T-helper 1 cell (primary cell): ENCODE measurements around the gene BIVM.

Experiments used
- DNase-seq, 5 donors: peaks; one replicate each; pipeline ENCODE4 v3.0.0-alpha.2; 2012 to 2020

The BIVM gene

DNA sequence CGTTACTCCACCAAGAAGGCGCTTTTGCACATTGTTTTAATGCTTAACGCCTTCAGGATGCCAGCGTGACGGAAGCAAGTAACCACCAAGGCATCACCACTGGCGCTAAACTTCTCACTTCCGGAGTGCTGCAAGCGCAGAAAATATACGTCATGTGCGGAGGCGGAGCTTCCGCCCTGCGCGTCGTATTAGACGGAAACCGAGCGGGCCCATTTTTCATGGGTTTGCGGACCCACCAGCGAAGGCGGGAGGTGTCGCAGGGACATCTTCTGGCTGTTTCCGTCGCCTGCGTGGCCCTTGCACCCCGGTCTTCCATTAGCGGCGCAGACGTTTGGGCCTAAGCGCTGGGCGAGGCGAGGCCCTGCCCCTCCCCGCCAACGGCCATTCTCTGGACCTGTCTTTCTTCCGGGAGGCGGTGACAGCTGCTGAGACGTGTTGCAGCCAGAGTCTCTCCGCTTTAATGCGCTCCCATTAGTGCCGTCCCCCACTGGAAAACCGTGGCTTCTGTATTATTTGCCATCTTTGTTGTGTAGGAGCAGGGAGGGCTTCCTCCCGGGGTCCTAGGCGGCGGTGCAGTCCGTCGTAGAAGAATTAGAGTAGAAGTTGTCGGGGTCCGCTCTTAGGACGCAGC, 46.8 kb downstream of the BIVM start, which contains the start of gene ERCC5:
Gene ERCC5 (plus strand): TSS at position 403 of the 631 bp plus-strand sequence. CDS start 235 bp downstream, outside the sequence.
- peak; percentile 83 to 98 (median 90) for DNase-seq

DNA sequence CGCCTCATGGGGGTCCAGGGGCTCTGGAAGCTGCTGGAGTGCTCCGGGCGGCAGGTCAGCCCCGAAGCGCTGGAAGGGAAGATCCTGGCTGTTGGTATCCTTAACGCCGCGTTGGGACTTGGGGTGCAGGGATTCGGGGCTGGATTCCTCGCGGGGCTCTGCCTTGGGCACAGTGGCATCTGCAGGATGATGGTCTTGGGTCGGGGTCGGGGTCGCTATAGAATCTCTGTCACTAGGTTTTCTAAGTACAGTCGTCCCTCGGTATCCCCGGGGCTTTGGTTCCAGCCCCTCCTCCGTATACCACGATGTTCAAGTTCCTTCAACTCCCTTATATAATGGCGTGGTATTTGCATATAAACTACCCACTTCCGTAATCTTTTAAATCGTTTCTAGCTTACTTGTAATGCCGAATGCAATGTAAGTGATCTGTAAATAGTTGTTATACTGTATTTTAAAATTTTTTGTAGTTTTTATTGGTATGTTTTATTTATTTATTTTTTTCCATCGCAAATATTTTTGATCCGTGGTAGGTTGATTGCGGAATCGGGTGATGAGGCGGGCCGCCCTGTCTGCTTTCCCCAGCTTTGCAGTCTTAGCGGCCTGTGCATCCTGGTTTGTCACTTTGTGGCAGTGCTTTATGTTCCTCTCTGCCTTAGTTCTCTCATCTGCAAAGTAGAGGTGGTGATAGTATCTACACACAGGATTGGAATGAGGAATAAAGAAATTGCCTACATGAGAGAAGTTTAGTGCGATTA, 47.5 kb downstream of the BIVM start:
- peak in 4 of 5 donors; percentile 12 to 62 (median 38) for DNase-seq

DNA sequence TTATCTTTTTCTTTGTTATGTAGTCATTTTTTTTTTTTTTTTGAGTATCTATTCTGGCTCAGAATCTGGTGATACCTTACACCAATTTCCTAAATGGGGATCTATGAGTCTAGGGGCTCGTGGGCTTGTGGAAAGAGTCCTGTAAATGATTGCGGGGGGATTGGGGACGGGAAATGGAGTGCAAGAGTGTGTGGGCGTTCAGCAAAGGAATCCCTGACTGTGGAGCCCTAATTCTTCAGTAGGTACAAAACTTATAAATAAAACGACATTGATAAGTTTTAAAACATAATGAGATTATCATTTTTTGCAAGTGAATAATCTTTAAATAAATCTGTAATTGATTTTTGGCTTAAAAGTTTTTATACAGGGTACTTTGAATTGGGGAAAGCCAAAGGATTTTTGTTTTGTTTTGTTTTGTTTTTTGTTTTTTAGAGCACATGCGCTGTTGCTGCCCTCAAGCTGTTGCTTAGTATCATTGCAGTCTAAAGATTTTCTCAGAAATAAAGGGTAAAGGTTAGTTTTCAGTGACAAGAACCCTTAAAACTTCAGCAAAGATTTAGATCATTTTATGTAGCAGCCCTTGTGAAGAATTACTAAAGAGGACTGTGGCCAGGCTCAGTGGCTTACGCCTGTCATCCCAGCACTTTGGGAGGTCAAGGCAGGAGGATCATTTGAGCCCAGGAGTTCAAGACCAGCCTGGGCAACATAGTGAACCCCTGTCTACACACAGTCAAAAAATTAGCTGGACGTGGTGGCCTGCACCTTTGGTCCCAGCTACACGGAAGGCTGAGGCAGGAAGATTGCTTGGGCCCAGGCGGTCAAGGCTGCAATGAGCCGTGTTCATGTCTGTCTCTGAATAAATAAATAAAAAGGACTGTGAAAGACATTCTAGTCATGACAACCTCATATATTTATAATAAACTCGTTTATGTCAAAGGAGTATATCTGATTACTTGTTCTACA, 48.6 kb downstream of the BIVM start:
- peak in 1 of 5 donors; percentile 41 for DNase-seq

- no peak for DNase-seq
Observed at GRCh38 chr13:102848956-102849355, 50.0 kb downstream of the BIVM start.

DNA sequence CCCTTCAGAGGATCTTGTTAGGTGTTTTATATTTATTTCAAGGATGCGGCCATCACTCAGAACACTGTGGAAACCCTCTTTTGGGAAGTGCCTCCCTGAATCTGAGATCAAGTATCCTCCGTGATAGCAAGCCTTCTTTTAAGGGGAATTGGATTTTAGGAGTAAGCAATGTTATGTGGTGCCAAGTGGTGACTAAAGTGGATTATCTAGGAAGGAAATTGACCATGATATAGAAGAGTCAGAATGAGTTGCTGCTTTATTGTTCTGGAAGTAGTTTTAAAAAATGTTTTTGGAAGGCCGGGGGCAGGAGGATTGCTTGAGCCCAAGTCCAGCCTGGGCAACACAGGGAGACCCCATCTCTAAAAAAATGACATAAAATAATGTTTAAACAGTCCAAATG, 53.6 kb downstream of the BIVM start:
- no peak for DNase-seq

GRCh38 chr13:102854675-102855074, 55.8 kb downstream of the BIVM start:
- no peak for DNase-seq

DNA sequence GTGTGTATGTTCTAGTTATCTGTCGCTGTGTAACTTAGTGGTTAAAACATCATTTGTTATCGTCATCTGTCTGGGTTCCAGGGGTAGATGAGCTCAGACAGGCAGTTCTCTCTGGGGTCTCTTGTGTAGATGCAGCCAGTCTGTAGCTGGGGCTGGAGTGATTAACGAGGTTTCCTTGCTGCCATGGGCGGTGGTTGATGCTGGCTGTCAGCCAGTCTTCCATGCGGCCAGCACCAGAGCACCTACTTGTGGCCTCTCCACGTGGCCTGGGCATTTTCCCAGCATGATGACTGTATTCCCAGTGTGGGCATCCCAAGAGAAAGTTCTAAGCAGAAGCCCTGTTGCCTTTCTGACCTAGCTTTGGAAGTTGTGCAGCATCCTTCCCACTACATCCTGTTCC, 57.6 kb downstream of the BIVM start:
- DNase-seq: no peak

- no peak for DNase-seq
Observed at GRCh38 chr13:102862624-102863210, 63.8 kb downstream of the BIVM start.

GRCh38 chr13:102863590-102863989, 64.7 kb downstream of the BIVM start:
- DNase-seq: no peak

- no peak for DNase-seq
Observed at GRCh38 chr13:102868366-102868936, 69.5 kb downstream of the BIVM start.

GRCh38 chr13:102869948-102870676, 71.2 kb downstream of the BIVM start:
- no peak for DNase-seq

GRCh38 chr13:102870677-102871415, 71.9 kb downstream of the BIVM start:
- DNase-seq: peak in 4 of 5 donors; percentile 19 to 45 (median 31)

GRCh38 chr13:102872131-102872530, 73.2 kb downstream of the BIVM start:
- DNase-seq: no peak

- DNase-seq: peak in 1 of 5 donors; percentile 5
Observed at GRCh38 chr13:102872531-102872930, 73.6 kb downstream of the BIVM start.

DNA sequence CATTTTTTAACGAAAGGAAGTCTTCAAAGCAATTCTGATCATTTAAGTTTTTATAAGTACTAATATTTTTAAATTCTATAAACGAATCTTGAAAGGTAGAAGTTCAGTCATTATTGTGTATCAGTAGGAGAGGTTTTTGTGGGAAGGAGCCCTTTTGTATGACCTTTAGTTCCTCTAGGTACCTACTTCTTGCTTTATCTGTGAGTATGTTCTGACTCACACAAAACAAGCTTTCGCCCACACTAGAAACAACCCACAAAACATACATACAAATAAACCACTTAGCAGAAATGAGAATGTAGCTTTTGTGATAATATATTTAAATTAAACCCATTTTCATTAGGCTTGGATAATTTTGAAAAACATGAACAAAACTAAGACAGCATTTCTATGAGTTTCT, 74.7 kb downstream of the BIVM start:
- peak in 1 of 5 donors; percentile 12 for DNase-seq

DNA sequence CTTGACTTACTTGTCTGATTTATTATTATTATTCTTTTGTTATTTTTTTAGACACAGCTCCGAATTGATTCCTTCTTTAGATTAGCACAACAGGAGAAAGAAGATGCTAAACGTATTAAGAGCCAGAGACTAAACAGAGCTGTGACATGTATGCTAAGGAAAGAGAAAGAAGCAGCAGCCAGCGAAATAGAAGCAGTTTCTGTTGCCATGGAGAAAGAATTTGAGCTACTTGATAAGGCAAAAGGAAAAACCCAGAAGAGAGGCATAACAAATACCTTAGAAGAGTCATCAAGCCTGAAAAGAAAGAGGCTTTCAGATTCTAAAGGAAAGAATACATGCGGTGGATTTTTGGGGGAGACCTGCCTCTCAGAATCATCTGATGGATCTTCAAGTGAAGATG, 76.3 kb downstream of the BIVM start:
- DNase-seq: no peak

GRCh38 chr13:102877303-102877702, 78.4 kb downstream of the BIVM start:
- DNase-seq: no peak

DNA sequence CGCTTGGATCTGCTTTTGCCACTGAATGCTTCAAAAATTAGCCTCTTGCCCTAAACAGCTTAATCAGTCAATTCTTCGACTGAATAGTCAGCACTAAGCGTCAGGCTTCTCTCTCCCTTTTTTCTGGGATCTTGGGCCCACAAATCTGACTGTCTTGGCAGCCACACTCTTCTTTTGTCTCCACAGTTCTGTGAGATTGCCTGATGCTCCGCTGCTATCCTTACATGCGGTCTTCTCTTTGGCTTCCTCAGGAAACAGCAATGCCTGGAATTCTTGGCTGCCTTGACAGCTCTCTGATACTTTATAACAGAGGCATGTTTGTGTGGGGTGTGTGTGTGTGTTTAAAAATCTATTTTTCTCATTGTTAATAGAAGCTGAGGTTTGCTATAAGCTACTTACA, 79.6 kb downstream of the BIVM start:
- no peak for DNase-seq

GRCh38 chr13:102879793-102880499, 81.0 kb downstream of the BIVM start:
- no peak for DNase-seq
